Upper lobe of left lung (tissue), 6 donors: ENCODE data around the gene TWF1. TPM values are rescaled to one million over a fixed set of nuclear protein-coding genes. Genes with fewer than 3 reads are reported as not detected.

Experiments used
- ATAC-seq, 2 donors: fragments of 200-7000 bp; cut with Tn5 transposase; one replicate each; pipeline ENCODE4 v1.9.1; 2022; ENCODE audit warnings: mild to moderate bottlenecking in 2 of 2, moderate library complexity in 2 of 2; ENCODE audit not compliant: low FRiP score in 2 of 2
- DNase-seq, 2 donors: peaks; one replicate each; pipeline ENCODE4 v3.0.0-alpha.2; 2019 to 2020
- H3K27ac ChIP-seq, 4 donors: fragments of 200-600 bp; sonication (generic); one replicate each; pipeline ENCODE4 v1.5.1; 2016 to 2019
- H3K27me3 ChIP-seq, 4 donors: fragments of 200-600 bp; sonication (generic); one replicate each; pipeline ENCODE4 v1.5.1; 2017 to 2019
- H3K36me3 ChIP-seq, 4 donors: fragments of 200-600 bp; sonication (generic); one replicate each; pipeline ENCODE4 v1.5.1; 2016 to 2019
- H3K4me1 ChIP-seq, 4 donors: fragments of 200-600 bp; sonication (generic); one replicate each; pipeline ENCODE4 v1.5.1; 2018 to 2019
- H3K4me3 ChIP-seq, 4 donors: fragments of 200-600 bp; sonication (generic); one replicate each; pipeline ENCODE4 v1.5.1; 2017 to 2019; ENCODE audit warnings: mild to moderate bottlenecking in 2 of 4, moderate library complexity in 1 of 4
- H3K9me3 ChIP-seq, 4 donors: fragments of 200-600 bp; sonication (generic); one replicate each; pipeline ENCODE4 v1.5.1; 2018 to 2019
- CTCF ChIP-seq, 6 experiments: fragments of 450-650 bp in 4 of 6; fragments of 200-600 bp in 2 of 6; sonication (generic) in 2 of 6; IDR thresholded peaks; one replicate each; pipeline ENCODE4 v1.5.1; 2016 to 2019; ENCODE audit warnings: antibody characterized with exemption in 6 of 6
- EP300 ChIP-seq, 4 donors: sonication (generic); formaldehyde crosslinking; IDR thresholded peaks; one replicate each; pipeline ENCODE4 v1.5.1; 2017; ENCODE audit warnings: antibody characterized with exemption in 4 of 4, control low read depth in 2 of 4
- POLR2A ChIP-seq, 4 donors: fragments of 450-650 bp; IDR thresholded peaks; one replicate each; pipeline ENCODE4 v1.5.1; 2016 to 2017; ENCODE audit warnings: antibody characterized with exemption in 4 of 4, mild to moderate bottlenecking in 2 of 4
- POLR2AphosphoS5 ChIP-seq, 2 donors: sonication (generic); formaldehyde crosslinking; IDR thresholded peaks; one replicate each; pipeline ENCODE4 v1.5.1; 2017; ENCODE audit warnings: antibody characterized with exemption in 2 of 2
- WGBS, 2 donors: methylation state at CpG; one replicate each; pipeline ENCODE4 v1.1.5; 2017 to 2018; 5-methylcytosine and 5-hydroxymethylcytosine counted together
- total RNA-seq, 6 donors: library from RNA; depleted of rRNA in 4 of 6; stranded (reverse); fragments of >200 nt in 4 of 6; gene quantifications; one replicate each; pipeline versions ENCODE4 v1.1.0 to v1.2.1, GENCODE V29; 2016 to 2021
- donor health status: DM: no; HTN: no; CAD: no; lungs with moderate emphysema.
- donor health status: DM: no; HTN: yes; CAD: no; lungs with severe emphysema.

TWF1 gene
- total RNA-seq, 6 donors from 2014 or later = 15.5 to 67.9 (median 43.1) TPM

- no peaks in the 10 kb centered on the region for H3K36me3 ChIP-seq
- H3K9me3 ChIP-seq = no peaks in the 10 kb centered on the region
- H3K27ac ChIP-seq = no peak overlapping the region
- ATAC-seq (no peak), DNase-seq (no peak)
- WGBS, 2 donors = 85 to 88% methylated on average over 2 of the region's 2 CpGs
- no peak overlapping the region for H3K4me3 ChIP-seq
- H3K27me3 ChIP-seq = no peaks in the 10 kb centered on the region
- no peak for TF ChIP-seq CTCF (IDR thresholded peaks at IDR 0.05)
- TF ChIP-seq POLR2AphosphoS5 (IDR thresholded peaks at IDR 0.05) = no peak
- no peak for TF ChIP-seq EP300 (IDR thresholded peaks at IDR 0.05)
- TF ChIP-seq POLR2A (IDR thresholded peaks at IDR 0.05) = no peak
- H3K4me1 ChIP-seq = peaks cover 0 to under 1% (median 0%) of the 10 kb centered on the region in 4 donors
Measured at GRCh38 chr12:43812057-43812456, 5.9 kb upstream of the TWF1 start.

DNA sequence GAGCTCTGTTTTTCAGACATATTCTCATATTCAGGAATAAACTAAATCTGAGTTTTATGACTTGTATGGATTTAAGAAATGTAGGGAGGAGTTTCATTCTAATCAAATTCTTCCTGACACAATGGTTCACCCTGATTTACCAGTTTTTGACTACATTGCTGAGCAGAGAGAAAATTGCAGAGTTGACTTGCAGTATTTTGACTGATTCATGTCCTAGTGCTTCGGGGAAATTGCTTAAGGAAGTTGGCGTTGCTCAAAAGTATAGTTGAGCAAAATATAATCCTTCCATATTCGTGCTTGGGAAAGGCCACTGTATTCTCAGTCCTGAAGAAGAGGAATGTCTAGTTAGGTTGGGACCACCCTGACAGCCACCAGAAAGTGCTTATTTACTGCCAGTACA is 1.3 kb upstream of the TWF1 start:
- DNase-seq = no peak
- ATAC-seq = no peak
- 83 to 87% methylated on average over 3 of the region's 3 CpGs for WGBS, 2 donors
- TF ChIP-seq POLR2A (IDR thresholded peaks at IDR 0.05) = no peak
- peak in 1 of 2 donors; percentile 36 for TF ChIP-seq POLR2AphosphoS5 (IDR thresholded peaks at IDR 0.05)
- Histone ChIP-seq H3K4me1 (peaks cover 10 to 32% (median 17%) of the 10 kb centered on the region in 4 donors), H3K27me3 (no peaks in the 10 kb centered on the region), H3K36me3 (peaks cover 0 to 12% (median 0%) of the 10 kb centered on the region in 4 donors), H3K27ac (peak overlapping the region; percentile 96 to 99 (median 97)), H3K4me3 (no peak overlapping the region), H3K9me3 (no peaks in the 10 kb centered on the region)

GRCh38 chr12:43806737-43807072 is 588 bp upstream of the TWF1 start:
- Histone ChIP-seq H3K4me1 (peaks cover 10 to 32% (median 17%) of the 10 kb centered on the region in 4 donors), H3K27ac (peak overlapping the region; percentile 96 to 99 (median 97)), H3K9me3 (no peaks in the 10 kb centered on the region), H3K36me3 (peaks cover 3 to 18% (median 4%) of the 10 kb centered on the region in 4 donors), H3K27me3 (no peaks in the 10 kb centered on the region), H3K4me3 (peak overlapping the region; percentile 43 to 98 (median 92))
- 9 to 10% methylated on average over 3 of the region's 3 CpGs for WGBS, 2 donors
- no peak for ATAC-seq
- TF ChIP-seq CTCF (IDR thresholded peaks at IDR 0.05) (no peak), POLR2A (IDR thresholded peaks at IDR 0.05) (no peak), EP300 (IDR thresholded peaks at IDR 0.05) (no peak), POLR2AphosphoS5 (IDR thresholded peaks at IDR 0.05) (no peak)
- DNase-seq = no peak

DNA sequence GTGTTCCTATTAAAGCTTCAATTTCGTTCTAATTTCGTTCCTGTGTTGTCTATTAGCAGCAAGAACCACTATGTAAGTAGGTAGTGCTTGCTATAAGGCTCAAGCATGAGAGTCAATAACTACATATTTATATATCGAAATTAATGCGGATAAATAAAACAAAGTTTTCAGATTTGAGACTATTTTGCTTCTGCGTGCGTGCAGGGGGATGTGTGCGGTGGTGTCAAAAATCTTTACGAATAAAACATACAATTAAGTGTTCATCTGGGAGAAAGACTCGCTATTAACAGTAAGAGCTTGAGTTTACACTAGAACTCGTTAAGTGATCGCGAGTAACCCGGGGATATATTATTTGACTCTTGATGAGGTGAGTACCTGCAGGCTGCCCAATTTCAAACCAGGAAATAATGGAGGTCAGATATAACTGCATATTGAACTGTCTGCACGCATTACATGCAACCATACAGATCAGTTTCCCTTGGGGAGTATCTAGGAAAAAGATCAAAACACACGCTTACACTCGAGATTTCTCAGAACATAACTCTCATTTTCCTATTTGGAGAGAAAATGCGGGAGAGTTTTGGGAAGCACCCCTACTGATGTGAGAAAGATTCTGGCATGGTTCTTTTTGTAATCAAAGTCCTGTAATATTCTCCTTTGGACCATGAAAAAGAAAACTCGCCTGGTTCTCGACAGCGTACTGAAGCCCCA is 813 bp downstream of the TWF1 start:
- no peaks in the 10 kb centered on the region for H3K27me3 ChIP-seq
- peaks cover 6 to 32% (median 10%) of the 10 kb centered on the region in 4 donors for H3K36me3 ChIP-seq
- TF ChIP-seq POLR2A (IDR thresholded peaks at IDR 0.05) (no peak), POLR2AphosphoS5 (IDR thresholded peaks at IDR 0.05) (no peak), CTCF (IDR thresholded peaks at IDR 0.05) (no peak), EP300 (IDR thresholded peaks at IDR 0.05) (no peak)
- no peak for DNase-seq
- peak overlapping the region; percentile 43 to 98 (median 92) for H3K4me3 ChIP-seq
- no peaks in the 10 kb centered on the region for H3K9me3 ChIP-seq
- ATAC-seq = no peak
- peak overlapping the region; percentile 96 to 99 (median 97) for H3K27ac ChIP-seq
- peaks cover 10 to 32% (median 17%) of the 10 kb centered on the region in 4 donors for H3K4me1 ChIP-seq
- WGBS, 2 donors = 8 to 10% methylated on average over 20 of the region's 20 CpGs

DNA sequence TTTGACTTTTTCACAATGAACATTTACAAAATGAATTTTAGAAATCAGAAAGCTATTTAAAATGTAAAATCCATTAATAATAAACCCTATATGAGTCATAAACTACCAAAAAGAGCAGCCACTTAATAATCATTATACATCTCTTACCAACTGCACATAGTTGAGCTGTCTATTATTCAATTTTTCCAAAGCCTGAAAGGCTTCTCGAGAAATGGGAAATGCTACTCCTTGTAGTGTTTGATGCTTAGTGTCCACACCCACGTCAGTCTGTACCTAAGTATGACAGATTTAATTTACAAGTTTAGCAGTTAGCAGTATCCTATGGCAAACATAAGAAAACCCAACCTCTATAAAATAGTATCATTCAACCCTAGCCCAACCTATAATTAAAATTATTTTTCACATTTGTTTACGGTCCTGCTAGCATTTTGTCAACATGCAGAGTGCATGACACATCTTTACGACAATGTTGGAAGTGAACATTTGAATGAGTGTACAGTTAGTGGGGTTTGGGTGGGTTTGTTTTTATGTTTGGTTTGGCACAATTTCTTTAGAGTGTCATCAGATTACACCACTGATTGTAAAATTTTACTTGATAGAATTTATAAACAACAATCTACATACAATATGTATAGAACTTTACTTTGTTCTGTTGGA is 8.4 kb downstream of the TWF1 start:
- 87 to 92% methylated on average over 4 of the region's 4 CpGs for WGBS, 2 donors
- no peak overlapping the region for H3K27ac ChIP-seq
- ATAC-seq = no peak
- peaks cover 8 to 85% (median 38%) of the 10 kb centered on the region in 4 donors for H3K36me3 ChIP-seq
- no peaks in the 10 kb centered on the region for H3K9me3 ChIP-seq
- no peak overlapping the region for H3K4me3 ChIP-seq
- no peak for DNase-seq
- H3K27me3 ChIP-seq = no peaks in the 10 kb centered on the region
- peaks cover 0 to under 1% (median 0%) of the 10 kb centered on the region in 4 donors for H3K4me1 ChIP-seq
- TF ChIP-seq POLR2A (IDR thresholded peaks at IDR 0.05) = no peak
